Activated T-cell treated with anti-CD3 and anti-CD28 coated beads, Interleukin-2, amount 50 U/mL, for 72 hours (primary cell): Measurements from ENCODE around the gene SIK1. TPM values are rescaled to one million over a fixed set of nuclear protein-coding genes. Genes with fewer than 3 reads are reported as not detected.

ENCODE experiments used
- ATAC-seq, 2 donors: fragments of 150-1000 bp; cut with Tn5 transposase; replicated peaks in 1 of 2; 2 replicates each; pipeline ENCODE4 v1.10.0; 2021; ENCODE audit warnings: moderate library complexity in 2 of 2, mild to moderate bottlenecking in 1 of 2
- DNase-seq, 2 donors: peaks; one replicate each; pipeline ENCODE4 v3.0.0; 2021 to 2022; ENCODE audit warnings: mixed read lengths in 1 of 2
- H3K27ac Mint-ChIP-seq: one replicate; pipeline ENCODE4 v1.8.0; 2022; ENCODE audit warnings: mild to moderate bottlenecking, moderate library complexity, mixed read lengths
- H3K27me3 Mint-ChIP-seq: one replicate; pipeline ENCODE4 v1.8.0; 2022; ENCODE audit warnings: low read depth, mixed read lengths
- H3K36me3 Mint-ChIP-seq, 2 donors: one replicate each; pipeline ENCODE4 v1.8.0; 2022; ENCODE audit warnings: mixed read lengths in 2 of 2, mild to moderate bottlenecking in 1 of 2; ENCODE audit not compliant: insufficient read depth in 2 of 2
- H3K4me1 Mint-ChIP-seq: one replicate; pipeline ENCODE4 v1.8.0; 2022; ENCODE audit warnings: low read depth, mixed read lengths
- H3K4me3 Mint-ChIP-seq, 2 donors: one replicate each; pipeline ENCODE4 v1.8.0; 2022; ENCODE audit warnings: mild to moderate bottlenecking in 2 of 2, mixed read lengths in 2 of 2, moderate library complexity in 2 of 2
- H3K9me3 Mint-ChIP-seq, 2 donors: one replicate each; pipeline ENCODE4 v1.8.0; 2022; ENCODE audit warnings: mixed read lengths in 2 of 2
- total RNA-seq, 2 donors: library from RNA; stranded (reverse); gene quantifications; one replicate each; pipeline ENCODE4 v1.2.3, GENCODE V29; 2022

SIK1 gene
- total RNA-seq, 2 donors from 2014 or later: 5.1 to 6.7 TPM

GRCh38 chr21:43373362-43374227, 53.3 kb downstream of the SIK1 start:
- no peak overlapping the region for H3K4me3 Mint-ChIP-seq
- no peak overlapping the region for H3K27ac Mint-ChIP-seq
- no peaks in the 10 kb centered on the region for H3K4me1 Mint-ChIP-seq
- no peaks in the 10 kb centered on the region for H3K27me3 Mint-ChIP-seq
- no peak for DNase-seq
- H3K36me3 Mint-ChIP-seq: no peaks in the 10 kb centered on the region
- H3K9me3 Mint-ChIP-seq: no peaks in the 10 kb centered on the region
- no peak for ATAC-seq

GRCh38 chr21:43372663-43373361, 54.1 kb downstream of the SIK1 start:
- H3K27me3 Mint-ChIP-seq: no peaks in the 10 kb centered on the region
- H3K4me3 Mint-ChIP-seq: no peak overlapping the region
- no peaks in the 10 kb centered on the region for H3K4me1 Mint-ChIP-seq
- no peaks in the 10 kb centered on the region for H3K36me3 Mint-ChIP-seq
- ATAC-seq (peak in 1 of 2 donors; percentile 24), DNase-seq (no peak)
- no peaks in the 10 kb centered on the region for H3K9me3 Mint-ChIP-seq
- no peak overlapping the region for H3K27ac Mint-ChIP-seq

DNA sequence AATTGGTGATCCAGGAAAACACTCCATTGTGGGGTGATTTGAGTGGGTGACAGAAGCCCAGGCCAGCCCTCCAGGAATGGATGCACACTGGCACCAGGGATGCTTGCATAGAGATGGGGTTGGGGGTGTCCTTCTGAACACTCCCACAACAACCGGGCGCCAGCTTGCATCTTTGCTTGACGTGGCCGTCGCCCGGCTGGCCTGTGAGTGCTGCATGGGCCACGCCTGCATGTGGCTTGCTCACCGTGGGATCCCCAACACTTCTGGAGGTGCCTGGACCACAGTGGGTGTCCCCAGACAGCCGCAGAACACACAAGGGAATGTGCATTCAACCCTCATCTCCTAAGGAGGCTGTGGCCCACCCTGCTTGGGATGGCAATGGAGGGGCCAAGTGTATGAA, 55.1 kb downstream of the SIK1 start:
- H3K4me3 Mint-ChIP-seq: no peak overlapping the region
- H3K9me3 Mint-ChIP-seq: no peaks in the 10 kb centered on the region
- no peak for ATAC-seq
- DNase-seq: no peak
- H3K27ac Mint-ChIP-seq: no peak overlapping the region
- no peaks in the 10 kb centered on the region for H3K36me3 Mint-ChIP-seq
- no peaks in the 10 kb centered on the region for H3K27me3 Mint-ChIP-seq
- H3K4me1 Mint-ChIP-seq: no peaks in the 10 kb centered on the region

DNA sequence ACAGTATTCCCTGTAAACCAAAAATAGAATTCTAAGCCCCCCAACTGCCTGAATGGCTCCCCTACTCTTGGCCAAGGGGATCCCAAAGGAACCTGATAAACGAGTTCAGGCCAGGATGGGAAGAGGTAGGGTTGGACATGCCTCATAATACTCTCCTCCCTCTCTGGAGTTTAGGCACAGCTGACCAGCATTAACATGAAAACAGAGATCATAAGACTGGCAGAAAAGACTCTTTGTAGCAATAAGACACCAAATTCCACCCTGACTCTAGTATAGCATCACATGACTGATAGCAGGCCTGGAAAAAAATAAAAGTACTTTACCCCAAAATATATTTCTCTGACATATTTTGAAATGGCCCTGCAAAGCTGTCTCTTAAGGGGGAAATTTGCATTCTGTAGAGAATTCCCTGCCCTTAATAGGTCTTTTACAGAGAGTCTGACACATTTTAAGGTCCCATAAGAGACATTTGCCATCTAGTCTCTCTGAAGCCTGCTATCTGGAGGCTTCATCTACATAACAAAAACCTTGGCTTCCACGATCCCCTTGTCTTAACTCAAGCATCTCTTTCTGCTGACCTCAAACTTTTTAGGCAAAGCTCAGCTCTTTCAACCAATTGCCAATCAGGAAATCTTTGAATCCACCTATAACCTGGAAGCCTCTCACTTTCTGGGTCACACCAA, 55.9 kb downstream of the SIK1 start:
- no peaks in the 10 kb centered on the region for H3K27me3 Mint-ChIP-seq
- DNase-seq (no peak), ATAC-seq (no peak)
- no peaks in the 10 kb centered on the region for H3K36me3 Mint-ChIP-seq
- no peaks in the 10 kb centered on the region for H3K9me3 Mint-ChIP-seq
- H3K4me1 Mint-ChIP-seq: no peaks in the 10 kb centered on the region
- H3K27ac Mint-ChIP-seq: no peak overlapping the region
- H3K4me3 Mint-ChIP-seq: no peak overlapping the region

DNA sequence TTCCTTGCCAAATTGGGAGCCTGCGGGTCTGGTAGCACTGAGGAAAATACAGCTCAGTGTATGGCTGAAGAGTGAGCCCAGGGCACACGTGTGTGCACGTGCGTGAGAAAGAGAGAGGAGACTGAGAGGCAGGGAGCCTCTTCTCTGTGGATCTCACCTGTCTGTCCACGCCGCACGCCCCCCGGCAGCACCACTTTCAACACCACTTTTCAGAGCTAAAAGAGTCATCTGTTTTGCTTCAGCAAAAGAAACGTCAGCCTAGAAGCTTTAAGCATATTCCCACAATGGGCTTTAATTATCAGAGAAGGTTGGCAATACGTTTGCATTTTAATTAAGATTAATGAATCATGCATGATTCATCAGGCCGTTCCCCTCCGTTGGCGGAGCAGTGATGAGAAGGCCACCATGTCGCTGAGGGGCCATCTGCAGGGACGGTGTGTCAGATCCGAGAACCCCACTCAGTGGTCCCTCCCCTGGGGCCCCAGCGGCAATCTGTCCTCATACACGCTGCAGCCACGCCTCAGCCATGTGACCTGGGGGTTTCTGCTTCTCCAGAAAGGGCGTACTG, 56.8 kb downstream of the SIK1 start:
- H3K27me3 Mint-ChIP-seq: no peaks in the 10 kb centered on the region
- no peak for ATAC-seq
- no peaks in the 10 kb centered on the region for H3K9me3 Mint-ChIP-seq
- no peaks in the 10 kb centered on the region for H3K4me1 Mint-ChIP-seq
- H3K4me3 Mint-ChIP-seq: no peak overlapping the region
- no peak for DNase-seq
- no peak overlapping the region for H3K27ac Mint-ChIP-seq
- no peaks in the 10 kb centered on the region for H3K36me3 Mint-ChIP-seq

DNA sequence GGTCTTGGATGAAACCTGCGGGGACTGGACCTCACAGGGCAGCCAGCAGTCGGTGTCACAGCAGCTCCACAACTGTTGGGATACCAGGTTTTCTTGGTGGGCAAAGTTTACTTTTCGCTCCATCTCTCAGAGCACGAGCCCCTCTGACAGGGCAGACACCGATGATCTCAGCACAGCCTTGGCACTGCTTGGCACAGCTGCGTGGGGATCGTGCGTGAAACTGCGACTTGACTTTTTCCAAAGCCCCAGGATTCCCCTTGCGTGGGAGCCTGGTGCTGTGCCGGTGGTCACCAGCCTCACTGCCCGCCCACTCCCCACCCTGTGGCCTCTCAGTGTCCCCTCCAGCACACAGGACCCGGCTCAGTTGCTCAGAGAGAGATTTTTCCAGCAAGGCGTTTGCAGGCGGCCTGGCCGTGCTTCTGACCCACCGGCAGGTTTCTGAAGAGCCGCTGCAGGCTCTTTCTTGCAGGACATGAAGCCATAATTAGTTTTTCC, 57.3 kb downstream of the SIK1 start:
- H3K9me3 Mint-ChIP-seq: no peaks in the 10 kb centered on the region
- H3K27ac Mint-ChIP-seq: no peak overlapping the region
- DNase-seq (no peak), ATAC-seq (no peak)
- H3K4me1 Mint-ChIP-seq: no peaks in the 10 kb centered on the region
- H3K4me3 Mint-ChIP-seq: no peak overlapping the region
- no peaks in the 10 kb centered on the region for H3K36me3 Mint-ChIP-seq
- H3K27me3 Mint-ChIP-seq: no peaks in the 10 kb centered on the region

GRCh38 chr21:43369124-43369523, 57.8 kb downstream of the SIK1 start:
- Mint-ChIP-seq H3K4me1 (no peaks in the 10 kb centered on the region), H3K4me3 (no peak overlapping the region), H3K27me3 (no peaks in the 10 kb centered on the region), H3K9me3 (no peaks in the 10 kb centered on the region), H3K27ac (no peak overlapping the region), H3K36me3 (no peaks in the 10 kb centered on the region)
- ATAC-seq (peak in 1 of 2 donors; percentile 41), DNase-seq (no peak)

DNA sequence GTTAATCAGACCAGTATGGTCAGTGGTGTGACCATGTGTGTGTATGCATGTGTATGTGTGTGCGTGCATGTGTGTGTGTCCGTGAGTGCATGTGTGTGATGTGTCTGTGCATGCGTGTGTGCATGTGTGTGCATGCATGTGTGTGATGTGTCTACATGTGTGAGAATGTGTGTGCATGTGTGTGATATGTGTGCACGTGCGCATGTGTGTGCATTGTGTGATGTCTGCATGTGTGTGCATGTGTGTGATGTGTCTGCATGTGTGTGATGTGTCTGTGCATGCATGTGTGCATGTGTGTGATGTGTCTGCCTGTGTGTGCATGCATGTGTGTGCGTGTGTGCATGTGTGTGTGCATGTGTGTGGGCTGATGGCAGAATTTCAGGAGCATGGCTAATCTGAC, 58.2 kb downstream of the SIK1 start:
- no peaks in the 10 kb centered on the region for H3K36me3 Mint-ChIP-seq

GRCh38 chr21:43367859-43368258, 59.1 kb downstream of the SIK1 start:
- Mint-ChIP-seq H3K27ac (no peak overlapping the region), H3K27me3 (no peaks in the 10 kb centered on the region), H3K4me1 (peaks cover 6% of the 10 kb centered on the region), H3K36me3 (no peaks in the 10 kb centered on the region), H3K9me3 (no peaks in the 10 kb centered on the region), H3K4me3 (no peak overlapping the region)
- no peak for ATAC-seq
- DNase-seq: no peak

More for the DNA sequence above, 58.2 kb downstream of the SIK1 start:
- Mint-ChIP-seq H3K27me3 (no peaks in the 10 kb centered on the region), H3K4me1 (no peaks in the 10 kb centered on the region), H3K4me3 (no peak overlapping the region), H3K9me3 (no peaks in the 10 kb centered on the region), H3K27ac (no peak overlapping the region)
- no peak for DNase-seq
- no peak for ATAC-seq

DNA sequence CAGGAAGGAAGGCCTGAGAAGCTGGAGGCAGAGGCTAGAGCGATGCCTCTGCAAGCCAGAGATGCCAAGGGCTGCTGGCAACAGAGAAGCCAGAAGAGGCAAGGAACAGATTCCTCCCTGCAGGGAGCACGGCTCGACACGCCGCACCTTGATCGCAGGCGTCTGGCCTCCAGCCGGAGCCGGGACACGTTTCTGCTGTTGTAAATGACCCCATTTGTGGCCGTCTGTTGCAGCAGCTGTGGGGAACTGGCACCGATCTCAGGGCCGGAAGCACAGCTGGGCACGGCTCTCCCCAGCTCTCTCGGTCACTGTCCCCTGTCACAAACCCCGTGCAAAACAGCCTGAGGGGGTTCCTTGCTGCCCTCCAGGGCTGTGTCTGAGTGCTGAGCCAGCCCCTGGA, 59.6 kb downstream of the SIK1 start:
- Mint-ChIP-seq H3K4me1 (peaks cover 11% of the 10 kb centered on the region), H3K9me3 (no peaks in the 10 kb centered on the region), H3K27ac (no peak overlapping the region), H3K36me3 (no peaks in the 10 kb centered on the region), H3K4me3 (no peak overlapping the region), H3K27me3 (no peaks in the 10 kb centered on the region)
- no peak for ATAC-seq
- DNase-seq: no peak

- Mint-ChIP-seq H3K4me1 (peaks cover 18% of the 10 kb centered on the region), H3K36me3 (no peaks in the 10 kb centered on the region), H3K27me3 (no peaks in the 10 kb centered on the region), H3K27ac (no peak overlapping the region), H3K4me3 (no peak overlapping the region), H3K9me3 (no peaks in the 10 kb centered on the region)
- DNase-seq: no peak
- no peak for ATAC-seq
Measured at GRCh38 chr21:43366656-43367055, 60.3 kb downstream of the SIK1 start.

DNA sequence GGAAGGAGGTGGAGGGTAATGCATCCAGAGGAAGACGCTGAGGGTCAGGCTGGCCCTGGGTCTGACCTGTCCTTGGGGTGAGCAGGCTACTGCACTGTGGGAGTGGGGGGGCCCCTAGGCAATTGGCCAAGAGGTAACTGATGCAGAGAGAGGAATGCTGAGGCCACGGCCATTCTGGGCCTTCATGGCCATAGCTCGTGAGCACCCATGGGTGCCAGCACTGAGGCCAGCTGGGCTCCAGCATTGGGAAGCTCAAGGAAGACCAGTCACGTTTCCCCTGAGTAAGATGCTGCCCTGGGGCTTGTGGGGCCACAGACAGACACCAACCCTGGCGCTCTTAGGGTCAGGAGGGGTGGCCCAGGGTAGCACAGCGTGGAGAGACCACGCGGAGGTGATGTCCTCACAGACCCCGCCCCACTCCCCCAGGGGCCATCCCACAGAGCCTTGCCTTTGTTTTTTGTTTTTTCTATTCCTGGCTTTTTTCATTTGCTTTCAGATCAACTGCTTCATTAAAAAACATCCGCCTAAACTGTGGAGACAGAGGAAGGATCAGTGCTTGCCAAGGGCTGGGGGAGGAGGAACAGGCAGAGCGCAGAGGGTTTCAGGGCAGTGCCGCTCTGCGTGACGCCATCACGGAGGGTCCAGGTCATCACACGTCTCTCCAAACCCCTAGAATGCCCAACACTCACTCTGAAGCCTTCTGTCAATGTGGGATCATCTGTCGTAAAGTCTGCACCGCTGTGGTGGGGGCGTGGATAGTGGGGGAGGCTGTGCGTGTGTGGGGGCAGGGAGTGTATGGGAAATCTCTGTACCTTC, 61.1 kb downstream of the SIK1 start:
- no peak overlapping the region for H3K4me3 Mint-ChIP-seq
- no peak overlapping the region for H3K27ac Mint-ChIP-seq
- ATAC-seq (no peak), DNase-seq (no peak)
- peaks cover 26% of the 10 kb centered on the region for H3K4me1 Mint-ChIP-seq
- H3K9me3 Mint-ChIP-seq: no peaks in the 10 kb centered on the region
- no peaks in the 10 kb centered on the region for H3K36me3 Mint-ChIP-seq
- peaks cover 6% of the 10 kb centered on the region for H3K27me3 Mint-ChIP-seq
